ENCODE measurements around the gene ZNF436. TPM values are rescaled to one million over a fixed set of nuclear protein-coding genes. Genes with fewer than 3 reads are reported as not detected.

The ZNF436 gene
- total and polyA plus RNA-seq, 2 of the 13 experiments (the other 11 are each of a cell fraction or from before 2014, with no cell fraction given): 4.3 to 9.9 TPM

GRCh38 chr1:23376890-23377811 lies 7.5 kb upstream of the ZNF436 start (continued):
- TF ChIP-seq SP1 (IDR thresholded peaks at IDR 0.05) (no peak), SP1 (CRISPR knock-in tag; IDR thresholded peaks at IDR 0.05) (no peak), KLF9 (CRISPR knock-in tag; IDR thresholded peaks at IDR 0.05; ENCODE audit: low read depth) (no peak), FIP1L1 (IDR thresholded peaks at IDR 0.05; ENCODE audit: borderline replicate concordance, insufficient read depth, low read depth, low read length) (no peak), SRF (IDR thresholded peaks at IDR 0.05; ENCODE audit: low read depth, low read length) (no peak), NFE2L2 (IDR thresholded peaks at IDR 0.05; ENCODE audit: low read length) (no peak), PAWR (CRISPR knock-in tag; IDR thresholded peaks at IDR 0.05; ENCODE audit: borderline replicate concordance) (no peak), ZNF737 (CRISPR knock-in tag; IDR thresholded peaks at IDR 0.05; ENCODE audit: borderline replicate concordance) (no peak), REXO4 (CRISPR knock-in tag; IDR thresholded peaks at IDR 0.05; ENCODE audit: borderline replicate concordance) (no peak), PHB2 (IDR thresholded peaks at IDR 0.05; ENCODE audit: partially characterized antibody) (no peak), JDP2 (CRISPR knock-in tag; IDR thresholded peaks at IDR 0.05; ENCODE audit: borderline replicate concordance) (no peak), CENPBD1 (CRISPR knock-in tag; IDR thresholded peaks at IDR 0.05; ENCODE audit: borderline replicate concordance, low read depth) (no peak)
- TF ChIP-seq, protein P1, sequence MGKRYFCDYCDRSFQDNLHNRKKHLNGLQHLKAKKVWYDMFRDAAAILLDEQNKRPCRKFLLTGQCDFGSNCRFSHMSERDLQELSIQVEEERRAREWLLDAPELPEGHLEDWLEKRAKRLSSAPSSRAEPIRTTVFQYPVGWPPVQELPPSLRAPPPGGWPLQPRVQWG (CRISPR knock-in tag; IDR thresholded peaks at IDR 0.05; ENCODE audit: borderline replicate concordance, low read depth): no peak
- TF ChIP-seq, protein P2, sequence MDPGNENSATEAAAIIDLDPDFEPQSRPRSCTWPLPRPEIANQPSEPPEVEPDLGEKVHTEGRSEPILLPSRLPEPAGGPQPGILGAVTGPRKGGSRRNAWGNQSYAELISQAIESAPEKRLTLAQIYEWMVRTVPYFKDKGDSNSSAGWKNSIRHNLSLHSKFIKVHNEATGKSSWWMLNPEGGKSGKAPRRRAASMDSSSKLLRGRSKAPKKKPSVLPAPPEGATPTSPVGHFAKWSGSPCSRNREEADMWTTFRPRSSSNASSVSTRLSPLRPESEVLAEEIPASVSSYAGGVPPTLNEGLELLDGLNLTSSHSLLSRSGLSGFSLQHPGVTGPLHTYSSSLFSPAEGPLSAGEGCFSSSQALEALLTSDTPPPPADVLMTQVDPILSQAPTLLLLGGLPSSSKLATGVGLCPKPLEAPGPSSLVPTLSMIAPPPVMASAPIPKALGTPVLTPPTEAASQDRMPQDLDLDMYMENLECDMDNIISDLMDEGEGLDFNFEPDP (CRISPR knock-in tag; conservative IDR thresholded peaks at IDR 0.05): no peak
- TF ChIP-seq, protein P3, sequence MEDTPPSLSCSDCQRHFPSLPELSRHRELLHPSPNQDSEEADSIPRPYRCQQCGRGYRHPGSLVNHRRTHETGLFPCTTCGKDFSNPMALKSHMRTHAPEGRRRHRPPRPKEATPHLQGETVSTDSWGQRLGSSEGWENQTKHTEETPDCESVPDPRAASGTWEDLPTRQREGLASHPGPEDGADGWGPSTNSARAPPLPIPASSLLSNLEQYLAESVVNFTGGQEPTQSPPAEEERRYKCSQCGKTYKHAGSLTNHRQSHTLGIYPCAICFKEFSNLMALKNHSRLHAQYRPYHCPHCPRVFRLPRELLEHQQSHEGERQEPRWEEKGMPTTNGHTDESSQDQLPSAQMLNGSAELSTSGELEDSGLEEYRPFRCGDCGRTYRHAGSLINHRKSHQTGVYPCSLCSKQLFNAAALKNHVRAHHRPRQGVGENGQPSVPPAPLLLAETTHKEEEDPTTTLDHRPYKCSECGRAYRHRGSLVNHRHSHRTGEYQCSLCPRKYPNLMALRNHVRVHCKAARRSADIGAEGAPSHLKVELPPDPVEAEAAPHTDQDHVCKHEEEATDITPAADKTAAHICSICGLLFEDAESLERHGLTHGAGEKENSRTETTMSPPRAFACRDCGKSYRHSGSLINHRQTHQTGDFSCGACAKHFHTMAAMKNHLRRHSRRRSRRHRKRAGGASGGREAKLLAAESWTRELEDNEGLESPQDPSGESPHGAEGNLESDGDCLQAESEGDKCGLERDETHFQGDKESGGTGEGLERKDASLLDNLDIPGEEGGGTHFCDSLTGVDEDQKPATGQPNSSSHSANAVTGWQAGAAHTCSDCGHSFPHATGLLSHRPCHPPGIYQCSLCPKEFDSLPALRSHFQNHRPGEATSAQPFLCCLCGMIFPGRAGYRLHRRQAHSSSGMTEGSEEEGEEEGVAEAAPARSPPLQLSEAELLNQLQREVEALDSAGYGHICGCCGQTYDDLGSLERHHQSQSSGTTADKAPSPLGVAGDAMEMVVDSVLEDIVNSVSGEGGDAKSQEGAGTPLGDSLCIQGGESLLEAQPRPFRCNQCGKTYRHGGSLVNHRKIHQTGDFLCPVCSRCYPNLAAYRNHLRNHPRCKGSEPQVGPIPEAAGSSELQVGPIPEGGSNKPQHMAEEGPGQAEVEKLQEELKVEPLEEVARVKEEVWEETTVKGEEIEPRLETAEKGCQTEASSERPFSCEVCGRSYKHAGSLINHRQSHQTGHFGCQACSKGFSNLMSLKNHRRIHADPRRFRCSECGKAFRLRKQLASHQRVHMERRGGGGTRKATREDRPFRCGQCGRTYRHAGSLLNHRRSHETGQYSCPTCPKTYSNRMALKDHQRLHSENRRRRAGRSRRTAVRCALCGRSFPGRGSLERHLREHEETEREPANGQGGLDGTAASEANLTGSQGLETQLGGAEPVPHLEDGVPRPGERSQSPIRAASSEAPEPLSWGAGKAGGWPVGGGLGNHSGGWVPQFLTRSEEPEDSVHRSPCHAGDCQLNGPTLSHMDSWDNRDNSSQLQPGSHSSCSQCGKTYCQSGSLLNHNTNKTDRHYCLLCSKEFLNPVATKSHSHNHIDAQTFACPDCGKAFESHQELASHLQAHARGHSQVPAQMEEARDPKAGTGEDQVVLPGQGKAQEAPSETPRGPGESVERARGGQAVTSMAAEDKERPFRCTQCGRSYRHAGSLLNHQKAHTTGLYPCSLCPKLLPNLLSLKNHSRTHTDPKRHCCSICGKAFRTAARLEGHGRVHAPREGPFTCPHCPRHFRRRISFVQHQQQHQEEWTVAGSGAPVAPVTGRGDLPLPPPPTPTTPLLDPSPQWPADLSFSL (CRISPR knock-in tag; IDR thresholded peaks at IDR 0.05): no peak
- TF ChIP-seq, protein P4, sequence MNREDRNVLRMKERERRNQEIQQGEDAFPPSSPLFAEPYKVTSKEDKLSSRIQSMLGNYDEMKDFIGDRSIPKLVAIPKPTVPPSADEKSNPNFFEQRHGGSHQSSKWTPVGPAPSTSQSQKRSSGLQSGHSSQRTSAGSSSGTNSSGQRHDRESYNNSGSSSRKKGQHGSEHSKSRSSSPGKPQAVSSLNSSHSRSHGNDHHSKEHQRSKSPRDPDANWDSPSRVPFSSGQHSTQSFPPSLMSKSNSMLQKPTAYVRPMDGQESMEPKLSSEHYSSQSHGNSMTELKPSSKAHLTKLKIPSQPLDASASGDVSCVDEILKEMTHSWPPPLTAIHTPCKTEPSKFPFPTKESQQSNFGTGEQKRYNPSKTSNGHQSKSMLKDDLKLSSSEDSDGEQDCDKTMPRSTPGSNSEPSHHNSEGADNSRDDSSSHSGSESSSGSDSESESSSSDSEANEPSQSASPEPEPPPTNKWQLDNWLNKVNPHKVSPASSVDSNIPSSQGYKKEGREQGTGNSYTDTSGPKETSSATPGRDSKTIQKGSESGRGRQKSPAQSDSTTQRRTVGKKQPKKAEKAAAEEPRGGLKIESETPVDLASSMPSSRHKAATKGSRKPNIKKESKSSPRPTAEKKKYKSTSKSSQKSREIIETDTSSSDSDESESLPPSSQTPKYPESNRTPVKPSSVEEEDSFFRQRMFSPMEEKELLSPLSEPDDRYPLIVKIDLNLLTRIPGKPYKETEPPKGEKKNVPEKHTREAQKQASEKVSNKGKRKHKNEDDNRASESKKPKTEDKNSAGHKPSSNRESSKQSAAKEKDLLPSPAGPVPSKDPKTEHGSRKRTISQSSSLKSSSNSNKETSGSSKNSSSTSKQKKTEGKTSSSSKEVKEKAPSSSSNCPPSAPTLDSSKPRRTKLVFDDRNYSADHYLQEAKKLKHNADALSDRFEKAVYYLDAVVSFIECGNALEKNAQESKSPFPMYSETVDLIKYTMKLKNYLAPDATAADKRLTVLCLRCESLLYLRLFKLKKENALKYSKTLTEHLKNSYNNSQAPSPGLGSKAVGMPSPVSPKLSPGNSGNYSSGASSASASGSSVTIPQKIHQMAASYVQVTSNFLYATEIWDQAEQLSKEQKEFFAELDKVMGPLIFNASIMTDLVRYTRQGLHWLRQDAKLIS (CRISPR knock-in tag; IDR thresholded peaks at IDR 0.05): no peak

All from HepG2 (cell line).